ENCODE results near the gene GPR34. TPM values are rescaled to one million over a fixed set of nuclear protein-coding genes. Genes with fewer than 3 reads are reported as not detected.
A peak's percentile ranks its signal among the peaks of the same experiment; 100 is the strongest.

The GPR34 gene
- total RNA-seq, 1 experiment from 2014 or later = not detected

GRCh38 chrX:41666251-41666650 lies 22.5 kb upstream of the GPR34 start:
- Histone ChIP-seq H3K9me3 (ENCODE audit: low read length) (no peaks in the 10 kb centered on the region), H3K27me3 (ENCODE audit: low read length) (no peaks in the 10 kb centered on the region), H3K36me3 (ENCODE audit: low read depth, low read length) (no peaks in the 10 kb centered on the region), H3K9me2 (replicated peaks; ENCODE audit: low read length) (no peaks in the 10 kb centered on the region), H2AFZ (ENCODE audit: low read length) (no peak overlapping the region), H3F3A (ENCODE audit: low read length, unreplicated experiment) (no peaks in the 10 kb centered on the region), H3K4me2 (ENCODE audit: low read length) (no peak overlapping the region), H3K4me1 (ENCODE audit: insufficient read depth, low read length) (peaks cover 9% of the 10 kb centered on the region), H3K79me2 (ENCODE audit: low read length) (no peaks in the 10 kb centered on the region), H4K20me1 (ENCODE audit: low read length) (no peaks in the 10 kb centered on the region), H3K9ac (ENCODE audit: low read length) (no peak overlapping the region), H3K27ac (ENCODE audit: low read length) (no peak overlapping the region), H3K4me3 (ENCODE audit: low read length) (no peak overlapping the region)
- TF ChIP-seq EZH2phosphoT487 (IDR thresholded peaks at IDR 0.05; ENCODE audit: borderline replicate concordance, low read length) = no peak
- no peak for TF ChIP-seq EZH2 (IDR thresholded peaks at IDR 0.05; ENCODE audit: low read length, unreplicated experiment)
- TF ChIP-seq, protein P1, sequence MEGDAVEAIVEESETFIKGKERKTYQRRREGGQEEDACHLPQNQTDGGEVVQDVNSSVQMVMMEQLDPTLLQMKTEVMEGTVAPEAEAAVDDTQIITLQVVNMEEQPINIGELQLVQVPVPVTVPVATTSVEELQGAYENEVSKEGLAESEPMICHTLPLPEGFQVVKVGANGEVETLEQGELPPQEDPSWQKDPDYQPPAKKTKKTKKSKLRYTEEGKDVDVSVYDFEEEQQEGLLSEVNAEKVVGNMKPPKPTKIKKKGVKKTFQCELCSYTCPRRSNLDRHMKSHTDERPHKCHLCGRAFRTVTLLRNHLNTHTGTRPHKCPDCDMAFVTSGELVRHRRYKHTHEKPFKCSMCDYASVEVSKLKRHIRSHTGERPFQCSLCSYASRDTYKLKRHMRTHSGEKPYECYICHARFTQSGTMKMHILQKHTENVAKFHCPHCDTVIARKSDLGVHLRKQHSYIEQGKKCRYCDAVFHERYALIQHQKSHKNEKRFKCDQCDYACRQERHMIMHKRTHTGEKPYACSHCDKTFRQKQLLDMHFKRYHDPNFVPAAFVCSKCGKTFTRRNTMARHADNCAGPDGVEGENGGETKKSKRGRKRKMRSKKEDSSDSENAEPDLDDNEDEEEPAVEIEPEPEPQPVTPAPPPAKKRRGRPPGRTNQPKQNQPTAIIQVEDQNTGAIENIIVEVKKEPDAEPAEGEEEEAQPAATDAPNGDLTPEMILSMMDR (conservative IDR thresholded peaks at IDR 0.05; ENCODE audit: low read depth, low read length) = no peak
- no TSS peak for BruUV-seq (replicated peaks)
- intact Hi-C loops (cut with micrococcal nuclease) = no loop called here
- ChIA-PET CTCF (no interaction called here), POLR2A (ENCODE audit: unreplicated experiment) (no interaction called here)
- DNase-seq = no peak
- ATAC-seq = no peak

DNA sequence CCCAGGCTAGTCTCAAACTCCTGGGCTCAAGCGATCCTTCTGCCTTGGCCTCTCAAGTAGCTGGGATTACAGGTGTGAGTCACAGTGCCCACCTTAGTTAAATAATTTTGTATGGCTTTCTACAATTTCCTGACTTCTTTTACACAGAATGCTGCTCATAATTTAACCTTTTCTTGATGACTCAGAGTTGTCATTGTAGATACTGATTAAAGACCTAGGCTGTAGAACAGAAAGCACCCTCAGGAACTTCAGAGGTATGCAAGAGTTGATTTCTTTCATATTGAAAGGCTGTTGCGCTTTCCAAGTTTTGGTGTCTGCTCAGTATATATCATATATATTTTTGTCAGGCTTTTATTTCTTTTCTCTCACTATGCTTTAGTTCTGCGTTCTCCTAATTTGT lies 21.1 kb upstream of the GPR34 start:
- Histone ChIP-seq H3K4me3 (ENCODE audit: low read length) (no peak overlapping the region), H3K4me1 (ENCODE audit: insufficient read depth, low read length) (peaks cover 9% of the 10 kb centered on the region), H3K27me3 (ENCODE audit: low read length) (no peaks in the 10 kb centered on the region), H2AFZ (ENCODE audit: low read length) (no peak overlapping the region), H3K36me3 (ENCODE audit: low read depth, low read length) (no peaks in the 10 kb centered on the region), H4K20me1 (ENCODE audit: low read length) (no peaks in the 10 kb centered on the region), H3K4me2 (ENCODE audit: low read length) (0 out of 2 replicates have a peak overlapping the region, but pooled peaks have one; percentile 10), H3K27ac (ENCODE audit: low read length) (no peak overlapping the region), H3K9me2 (replicated peaks; ENCODE audit: low read length) (no peaks in the 10 kb centered on the region), H3K9me3 (ENCODE audit: low read length) (no peaks in the 10 kb centered on the region), H3K9ac (ENCODE audit: low read length) (no peak overlapping the region), H3F3A (ENCODE audit: low read length, unreplicated experiment) (no peaks in the 10 kb centered on the region), H3K79me2 (ENCODE audit: low read length) (no peaks in the 10 kb centered on the region)
- peak; percentile 83 for ATAC-seq
- POLR2A ChIA-PET (ENCODE audit: unreplicated experiment) = no interaction called here
- peak; percentile 43 for DNase-seq
- no TSS peak for BruUV-seq (replicated peaks)
- intact Hi-C loops (cut with micrococcal nuclease) = no loop called here
- TF ChIP-seq, protein P1 (conservative IDR thresholded peaks at IDR 0.05; ENCODE audit: low read depth, low read length) = no peak
- no peak for TF ChIP-seq EZH2 (IDR thresholded peaks at IDR 0.05; ENCODE audit: low read length, unreplicated experiment)
- TF ChIP-seq EZH2phosphoT487 (IDR thresholded peaks at IDR 0.05; ENCODE audit: borderline replicate concordance, low read length) = no peak
- CTCF ChIA-PET = no interaction called here

GRCh38 chrX:41670112-41670511 lies 18.7 kb upstream of the GPR34 start:
- DNase-seq = no peak
- Histone ChIP-seq H3F3A (ENCODE audit: low read length, unreplicated experiment) (no peaks in the 10 kb centered on the region), H3K4me2 (ENCODE audit: low read length) (no peak overlapping the region), H3K9me3 (ENCODE audit: low read length) (no peaks in the 10 kb centered on the region), H3K36me3 (ENCODE audit: low read depth, low read length) (no peaks in the 10 kb centered on the region), H3K9ac (ENCODE audit: low read length) (no peak overlapping the region), H3K79me2 (ENCODE audit: low read length) (no peaks in the 10 kb centered on the region), H4K20me1 (ENCODE audit: low read length) (no peaks in the 10 kb centered on the region), H3K27me3 (ENCODE audit: low read length) (no peaks in the 10 kb centered on the region), H3K4me3 (ENCODE audit: low read length) (no peak overlapping the region), H2AFZ (ENCODE audit: low read length) (no peak overlapping the region), H3K27ac (ENCODE audit: low read length) (no peak overlapping the region), H3K9me2 (replicated peaks; ENCODE audit: low read length) (no peaks in the 10 kb centered on the region), H3K4me1 (ENCODE audit: insufficient read depth, low read length) (peaks cover 9% of the 10 kb centered on the region)
- POLR2A ChIA-PET (ENCODE audit: unreplicated experiment) = no interaction called here
- TF ChIP-seq EZH2 (IDR thresholded peaks at IDR 0.05; ENCODE audit: low read length, unreplicated experiment) = no peak
- CTCF ChIA-PET = no interaction called here
- intact Hi-C loops (cut with micrococcal nuclease) = no loop called here
- no peak for ATAC-seq
- no TSS peak for BruUV-seq (replicated peaks)
